IPS-NIHi11 (cell line): ENCODE data around the gene ABCG8.
"Not testable (repeated sequence)": the region's sequence is repeated elsewhere in the genome, so short reads cannot be mapped to it uniquely, and the experiment has no call there.

Experiments used
- DNase-seq: peaks from one replicate; pipeline ENCODE4 v3.0.0; 2012; ENCODE audit warnings: mixed read lengths, low spot score

The ABCG8 gene

GRCh38 chr2:43872151-43872550 is 33.4 kb downstream of the ABCG8 start:
- DNase-seq: no peak

GRCh38 chr2:43874776-43875451 is 36.1 kb downstream of the ABCG8 start:
- no peak for DNase-seq

GRCh38 chr2:43877782-43878464 is 39.2 kb downstream of the ABCG8 start:
- DNase-seq: peak; percentile 87

GRCh38 chr2:43879261-43879660 is 40.5 kb downstream of the ABCG8 start:
- DNase-seq: peak; percentile 31

- no peak for DNase-seq
Measured at GRCh38 chr2:43880471-43880870, 41.7 kb downstream of the ABCG8 start.

GRCh38 chr2:43880952-43881351 is 42.2 kb downstream of the ABCG8 start:
- no peak for DNase-seq

- DNase-seq: no peak
Measured at GRCh38 chr2:43882312-43882711, 43.5 kb downstream of the ABCG8 start.

- DNase-seq: no peak
Measured at GRCh38 chr2:43884689-43885088, 45.9 kb downstream of the ABCG8 start.

GRCh38 chr2:43885132-43885632 is 46.4 kb downstream of the ABCG8 start:
- DNase-seq: no peak

GRCh38 chr2:43887176-43887575 is 48.4 kb downstream of the ABCG8 start:
- DNase-seq: no peak

- no peak for DNase-seq
Measured at GRCh38 chr2:43889416-43889815, 50.6 kb downstream of the ABCG8 start.

- no peak for DNase-seq
Measured at GRCh38 chr2:43890855-43891254, 52.1 kb downstream of the ABCG8 start.

GRCh38 chr2:43894743-43895142 is 56.0 kb downstream of the ABCG8 start:
- DNase-seq: no peak

- no peak for DNase-seq
Measured at GRCh38 chr2:43896906-43897305, 58.1 kb downstream of the ABCG8 start.

GRCh38 chr2:43897492-43897891 is 58.7 kb downstream of the ABCG8 start:
- no peak for DNase-seq

- peak; percentile 23 for DNase-seq
Measured at GRCh38 chr2:43898134-43898837, 59.5 kb downstream of the ABCG8 start.

- DNase-seq: no peak
Measured at GRCh38 chr2:43898838-43899346, 60.1 kb downstream of the ABCG8 start.

GRCh38 chr2:43899589-43899988 is 60.8 kb downstream of the ABCG8 start:
- no peak for DNase-seq

GRCh38 chr2:43905371-43905803 is 66.6 kb downstream of the ABCG8 start:
- DNase-seq: no peak

GRCh38 chr2:43905871-43906270 is 67.1 kb downstream of the ABCG8 start:
- DNase-seq: no peak

- DNase-seq: no peak
Measured at GRCh38 chr2:43906448-43907109, 67.8 kb downstream of the ABCG8 start.

- not testable (repeated sequence) for DNase-seq
Measured at GRCh38 chr2:43911136-43911790, 72.5 kb downstream of the ABCG8 start.
